ENCODE results near the gene SOCS4. TPM values are rescaled to one million over a fixed set of nuclear protein-coding genes. Genes with fewer than 3 reads are reported as not detected.

The SOCS4 gene
- total RNA-seq, 1 experiment from 2014 or later: 19.9 TPM

GRCh38 chr14:55084401-55085059, 57.5 kb downstream of the SOCS4 start:
- TF ChIP-seq CTCF (IDR thresholded peaks at IDR 0.05): no peak
- TF ChIP-seq POLR2AphosphoS5 (IDR thresholded peaks at IDR 0.05; ENCODE audit: low read depth, low read length): no peak
- no peak for TF ChIP-seq TCF7L2 (IDR thresholded peaks at IDR 0.05; ENCODE audit: low read depth, low read length)
- TF ChIP-seq, protein P1, sequence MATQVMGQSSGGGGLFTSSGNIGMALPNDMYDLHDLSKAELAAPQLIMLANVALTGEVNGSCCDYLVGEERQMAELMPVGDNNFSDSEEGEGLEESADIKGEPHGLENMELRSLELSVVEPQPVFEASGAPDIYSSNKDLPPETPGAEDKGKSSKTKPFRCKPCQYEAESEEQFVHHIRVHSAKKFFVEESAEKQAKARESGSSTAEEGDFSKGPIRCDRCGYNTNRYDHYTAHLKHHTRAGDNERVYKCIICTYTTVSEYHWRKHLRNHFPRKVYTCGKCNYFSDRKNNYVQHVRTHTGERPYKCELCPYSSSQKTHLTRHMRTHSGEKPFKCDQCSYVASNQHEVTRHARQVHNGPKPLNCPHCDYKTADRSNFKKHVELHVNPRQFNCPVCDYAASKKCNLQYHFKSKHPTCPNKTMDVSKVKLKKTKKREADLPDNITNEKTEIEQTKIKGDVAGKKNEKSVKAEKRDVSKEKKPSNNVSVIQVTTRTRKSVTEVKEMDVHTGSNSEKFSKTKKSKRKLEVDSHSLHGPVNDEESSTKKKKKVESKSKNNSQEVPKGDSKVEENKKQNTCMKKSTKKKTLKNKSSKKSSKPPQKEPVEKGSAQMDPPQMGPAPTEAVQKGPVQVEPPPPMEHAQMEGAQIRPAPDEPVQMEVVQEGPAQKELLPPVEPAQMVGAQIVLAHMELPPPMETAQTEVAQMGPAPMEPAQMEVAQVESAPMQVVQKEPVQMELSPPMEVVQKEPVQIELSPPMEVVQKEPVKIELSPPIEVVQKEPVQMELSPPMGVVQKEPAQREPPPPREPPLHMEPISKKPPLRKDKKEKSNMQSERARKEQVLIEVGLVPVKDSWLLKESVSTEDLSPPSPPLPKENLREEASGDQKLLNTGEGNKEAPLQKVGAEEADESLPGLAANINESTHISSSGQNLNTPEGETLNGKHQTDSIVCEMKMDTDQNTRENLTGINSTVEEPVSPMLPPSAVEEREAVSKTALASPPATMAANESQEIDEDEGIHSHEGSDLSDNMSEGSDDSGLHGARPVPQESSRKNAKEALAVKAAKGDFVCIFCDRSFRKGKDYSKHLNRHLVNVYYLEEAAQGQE (IDR thresholded peaks at IDR 0.05; ENCODE audit: insufficient read depth in 1 of 2, low read depth in 2 of 2, low read length in 1 of 2): no peak
- no peak for TF ChIP-seq SIN3A (IDR thresholded peaks at IDR 0.05; ENCODE audit: borderline replicate concordance, insufficient read depth, low read depth, low read length)
- POLR2A ChIA-PET: interaction anchor here (0.6 kb wide), 1 partner anchor 51 kb away, joined by 4 read pairs; no protein-coding TSS in a partner anchor

GRCh38 chr14:55085060-55085660, 58.1 kb downstream of the SOCS4 start:
- intact Hi-C loops (cut with micrococcal nuclease; ENCODE audit: unreplicated experiment) (no loop called here), in situ Hi-C loops (cut with HindIII; ENCODE audit: low pct_unique_long_range_greater_than_20kb, low sequenced_read_pairs) (no loop called here)
- Histone ChIP-seq H3K36me3 (ENCODE audit: control insufficient read depth, insufficient read depth, low read length) (no peaks in the 10 kb centered on the region), H3K27ac (ENCODE audit: low read length) (no peak overlapping the region), H3K27me3 (ENCODE audit: control insufficient read depth, insufficient read depth, low read length) (no peaks in the 10 kb centered on the region), H3K4me3 (ENCODE audit: low read depth in 2 of 2, low read length in 2 of 2) (no peak overlapping the region), H3K4me1 (ENCODE audit: control insufficient read depth, insufficient read depth, low read length) (no peaks in the 10 kb centered on the region), H3K9me3 (ENCODE audit: control insufficient read depth, insufficient read depth, low read depth, low read length) (no peaks in the 10 kb centered on the region)
- ATAC-seq (no peak), DNase-seq (ENCODE audit: low read depth, low spot score) (no peak)
- TF ChIP-seq, protein P1 (IDR thresholded peaks at IDR 0.05; ENCODE audit: insufficient read depth in 1 of 2, low read depth in 2 of 2, low read length in 1 of 2): no peak
- TF ChIP-seq TCF7L2 (IDR thresholded peaks at IDR 0.05; ENCODE audit: low read depth, low read length): no peak
- TF ChIP-seq CTCF (IDR thresholded peaks at IDR 0.05): no peak
- BruUV-seq (replicated peaks): no TSS peak
- CTCF ChIA-PET: no interaction called here
- POLR2A ChIA-PET: no interaction called here

More at GRCh38 chr14:55084401-55085059, 57.5 kb downstream of the SOCS4 start:
- Histone ChIP-seq H3K27me3 (ENCODE audit: control insufficient read depth, insufficient read depth, low read length) (no peaks in the 10 kb centered on the region), H3K4me3 (ENCODE audit: low read depth in 2 of 2, low read length in 2 of 2) (no peak overlapping the region), H3K27ac (ENCODE audit: low read length) (no peak overlapping the region), H3K36me3 (ENCODE audit: control insufficient read depth, insufficient read depth, low read length) (no peaks in the 10 kb centered on the region), H3K9me3 (ENCODE audit: control insufficient read depth, insufficient read depth, low read depth, low read length) (no peaks in the 10 kb centered on the region), H3K4me1 (ENCODE audit: control insufficient read depth, insufficient read depth, low read length) (no peaks in the 10 kb centered on the region)
- CTCF ChIA-PET: no interaction called here
- in situ Hi-C loops (cut with HindIII; ENCODE audit: low pct_unique_long_range_greater_than_20kb, low sequenced_read_pairs): no loop called here
- no TSS peak for BruUV-seq (replicated peaks)
- no peak for ATAC-seq
- DNase-seq (ENCODE audit: low read depth, low spot score): no peak
- intact Hi-C loops (cut with micrococcal nuclease; ENCODE audit: unreplicated experiment): no loop called here

Measured in Panc1 (cell line).